HG03457 (cell line): Measurements from ENCODE around the gene FAT1.
"Not testable (repeated sequence)": the region's sequence is repeated elsewhere in the genome, so short reads cannot be mapped to it uniquely, and the experiment has no call there.

Experiments
- ATAC-seq: cut with Tn5 transposase; IDR thresholded peaks from one replicate; pipeline ENCODE4 v1.9.1; 2021; ENCODE audit warnings: moderate number of reproducible peaks; ENCODE audit not compliant: unreplicated experiment

The FAT1 gene, protein sequence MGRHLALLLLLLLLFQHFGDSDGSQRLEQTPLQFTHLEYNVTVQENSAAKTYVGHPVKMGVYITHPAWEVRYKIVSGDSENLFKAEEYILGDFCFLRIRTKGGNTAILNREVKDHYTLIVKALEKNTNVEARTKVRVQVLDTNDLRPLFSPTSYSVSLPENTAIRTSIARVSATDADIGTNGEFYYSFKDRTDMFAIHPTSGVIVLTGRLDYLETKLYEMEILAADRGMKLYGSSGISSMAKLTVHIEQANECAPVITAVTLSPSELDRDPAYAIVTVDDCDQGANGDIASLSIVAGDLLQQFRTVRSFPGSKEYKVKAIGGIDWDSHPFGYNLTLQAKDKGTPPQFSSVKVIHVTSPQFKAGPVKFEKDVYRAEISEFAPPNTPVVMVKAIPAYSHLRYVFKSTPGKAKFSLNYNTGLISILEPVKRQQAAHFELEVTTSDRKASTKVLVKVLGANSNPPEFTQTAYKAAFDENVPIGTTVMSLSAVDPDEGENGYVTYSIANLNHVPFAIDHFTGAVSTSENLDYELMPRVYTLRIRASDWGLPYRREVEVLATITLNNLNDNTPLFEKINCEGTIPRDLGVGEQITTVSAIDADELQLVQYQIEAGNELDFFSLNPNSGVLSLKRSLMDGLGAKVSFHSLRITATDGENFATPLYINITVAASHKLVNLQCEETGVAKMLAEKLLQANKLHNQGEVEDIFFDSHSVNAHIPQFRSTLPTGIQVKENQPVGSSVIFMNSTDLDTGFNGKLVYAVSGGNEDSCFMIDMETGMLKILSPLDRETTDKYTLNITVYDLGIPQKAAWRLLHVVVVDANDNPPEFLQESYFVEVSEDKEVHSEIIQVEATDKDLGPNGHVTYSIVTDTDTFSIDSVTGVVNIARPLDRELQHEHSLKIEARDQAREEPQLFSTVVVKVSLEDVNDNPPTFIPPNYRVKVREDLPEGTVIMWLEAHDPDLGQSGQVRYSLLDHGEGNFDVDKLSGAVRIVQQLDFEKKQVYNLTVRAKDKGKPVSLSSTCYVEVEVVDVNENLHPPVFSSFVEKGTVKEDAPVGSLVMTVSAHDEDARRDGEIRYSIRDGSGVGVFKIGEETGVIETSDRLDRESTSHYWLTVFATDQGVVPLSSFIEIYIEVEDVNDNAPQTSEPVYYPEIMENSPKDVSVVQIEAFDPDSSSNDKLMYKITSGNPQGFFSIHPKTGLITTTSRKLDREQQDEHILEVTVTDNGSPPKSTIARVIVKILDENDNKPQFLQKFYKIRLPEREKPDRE (N-terminal part only)

GRCh38 chr4:186723292-186724057 lies at the start of gene FAT1:
TSS of gene FAT1 (minus strand) at chr4:186723856. CDS start at chr4:186709827, 14,029 bp downstream.
- ATAC-seq: no peak

- ATAC-seq: no peak
These were observed 49.4 kb upstream of the FAT1 start for GRCh38 chr4:186772936-186773487.

DNA sequence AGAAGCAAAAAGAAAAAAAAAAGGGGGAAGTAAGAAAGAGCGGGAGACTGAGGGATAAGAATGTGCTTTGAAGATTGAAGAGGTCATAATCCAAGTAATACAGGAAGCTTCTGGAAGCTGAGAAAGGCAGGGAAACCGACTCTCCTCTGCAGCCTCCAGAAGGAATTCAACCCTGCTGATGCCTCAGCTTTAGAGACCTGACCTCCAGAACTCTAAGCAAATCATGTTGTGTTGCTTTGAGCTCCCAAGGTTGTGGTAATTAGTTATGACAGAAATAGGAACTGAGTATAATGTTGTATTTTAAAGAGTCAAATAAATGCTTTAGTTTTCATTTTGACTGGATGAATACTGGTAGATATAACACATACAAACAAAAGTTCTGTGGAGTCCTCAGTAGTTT lies 48.0 kb upstream of the FAT1 start:
- ATAC-seq: no peak

DNA sequence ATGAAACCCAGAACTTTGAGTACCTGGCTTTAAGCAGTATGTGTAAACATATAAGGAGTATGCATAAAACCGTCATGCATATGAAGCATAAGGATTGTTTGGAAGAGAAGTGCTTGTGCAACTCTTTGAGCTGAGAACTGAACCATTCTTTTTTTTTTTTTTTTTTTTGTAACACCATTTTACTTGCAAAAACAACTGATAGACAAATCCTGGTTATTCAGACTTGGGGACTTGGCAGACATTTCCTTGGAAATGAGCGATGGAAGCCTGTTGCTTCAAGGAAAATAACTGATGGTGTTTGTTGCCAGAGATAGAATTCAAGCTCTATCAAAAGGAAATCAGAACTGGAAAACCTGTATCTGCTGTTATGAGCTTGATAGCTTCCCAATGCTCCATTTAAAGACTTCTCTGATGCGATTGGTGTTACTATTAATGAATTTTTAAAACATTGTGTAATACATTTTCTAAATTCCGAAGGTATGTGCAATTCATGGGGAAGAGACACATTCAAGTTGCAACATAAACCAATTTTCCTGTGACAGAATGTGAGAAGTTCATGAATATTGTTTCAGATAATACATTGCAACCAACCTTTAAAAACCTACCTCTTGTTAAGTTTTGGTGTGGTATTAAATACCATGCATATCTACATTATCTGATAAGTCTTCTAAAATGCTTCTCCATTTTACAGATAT lies 47.0 kb upstream of the FAT1 start:
- ATAC-seq: no peak

GRCh38 chr4:186767794-186768193 lies 44.1 kb upstream of the FAT1 start:
- ATAC-seq: no peak

DNA sequence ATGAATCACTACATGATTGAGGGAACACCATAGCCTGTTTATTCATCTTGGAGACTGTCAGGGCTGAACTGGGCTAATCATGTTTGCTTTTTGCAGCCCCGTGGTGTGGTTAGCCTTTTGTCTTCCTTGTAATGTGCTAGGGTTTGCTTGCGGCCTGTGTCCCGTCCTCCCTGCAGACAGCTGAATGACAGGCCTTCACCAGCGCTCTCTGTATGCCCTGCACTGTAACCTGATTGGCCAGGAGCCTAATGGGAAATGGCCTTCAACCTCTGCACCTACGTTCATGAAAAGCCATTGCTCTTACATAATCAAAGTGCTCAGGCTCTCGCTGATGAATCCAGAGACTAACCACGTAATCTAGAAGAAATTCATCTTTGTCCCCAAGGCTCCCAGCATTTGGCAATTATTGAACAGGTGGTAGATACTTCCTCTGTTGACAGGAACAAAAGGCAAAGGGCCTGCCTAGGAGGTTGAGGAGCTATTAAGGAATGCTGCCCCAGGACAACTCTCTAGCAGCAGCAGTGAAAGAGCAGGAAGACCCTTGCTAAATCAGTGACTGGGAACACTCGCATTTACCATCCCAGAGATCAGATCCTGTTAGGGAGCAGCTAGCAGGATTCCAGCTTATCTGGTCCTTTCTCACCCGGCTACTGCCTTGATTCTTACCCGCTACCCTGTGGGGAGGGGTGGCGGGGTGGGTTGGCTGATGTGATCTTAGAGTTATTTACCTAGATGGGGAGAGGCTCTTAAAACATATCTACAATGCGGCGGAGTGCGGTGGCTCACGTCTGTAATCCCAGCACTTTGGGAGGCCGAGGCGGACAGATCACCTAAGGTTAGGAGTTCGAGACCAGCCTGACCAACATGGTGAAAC lies 42.3 kb upstream of the FAT1 start:
- no peak for ATAC-seq

GRCh38 chr4:186765138-186765537 lies 41.5 kb upstream of the FAT1 start:
- no peak for ATAC-seq

DNA sequence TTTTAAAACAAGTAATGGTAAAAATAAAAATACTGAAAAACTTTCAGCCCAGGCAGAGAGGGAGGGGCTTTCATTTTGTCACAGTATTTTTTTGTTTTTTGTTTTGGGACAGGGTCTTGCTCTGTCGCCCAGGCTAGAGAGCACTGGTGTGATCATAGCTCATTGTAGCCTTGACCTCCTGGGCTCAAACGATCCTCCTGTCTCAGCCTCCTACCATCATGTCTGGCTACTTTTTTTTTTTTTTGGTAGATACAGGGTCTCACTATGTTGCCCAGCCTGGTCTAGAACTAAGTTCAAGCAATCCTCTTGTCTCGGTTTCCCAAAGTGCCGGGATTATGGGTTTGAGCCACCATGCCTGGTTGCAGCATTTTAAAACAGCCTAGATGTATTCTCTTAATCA lies 40.8 kb upstream of the FAT1 start:
- no peak for ATAC-seq

GRCh38 chr4:186762865-186763264 lies 39.2 kb upstream of the FAT1 start:
- ATAC-seq: no peak

- ATAC-seq: no peak
These were observed 38.7 kb upstream of the FAT1 start for GRCh38 chr4:186762361-186762760.

DNA sequence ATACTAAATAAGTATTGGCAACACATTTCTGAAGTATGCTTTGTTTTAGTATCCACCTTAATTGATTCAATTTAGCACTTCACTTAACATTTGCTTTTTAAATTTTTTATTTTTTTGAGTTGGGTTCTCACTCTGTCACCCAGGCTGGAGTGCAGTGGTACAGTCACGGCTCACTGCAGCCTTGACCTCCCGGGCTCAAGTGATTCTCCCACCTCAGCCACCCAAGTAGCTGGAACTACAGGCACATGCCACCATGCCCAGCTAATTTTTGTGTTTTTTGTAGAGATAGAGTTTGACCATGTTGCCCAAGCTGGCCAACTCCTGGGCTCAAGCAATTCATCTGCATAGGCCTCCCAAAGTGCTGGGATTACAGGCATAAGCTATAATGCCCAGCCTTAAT lies 38.3 kb upstream of the FAT1 start:
- ATAC-seq: not testable (repeated sequence)

GRCh38 chr4:186761393-186761792 lies 37.7 kb upstream of the FAT1 start:
- no peak for ATAC-seq

- ATAC-seq: no peak
These were observed 36.9 kb upstream of the FAT1 start for GRCh38 chr4:186760576-186760975.

DNA sequence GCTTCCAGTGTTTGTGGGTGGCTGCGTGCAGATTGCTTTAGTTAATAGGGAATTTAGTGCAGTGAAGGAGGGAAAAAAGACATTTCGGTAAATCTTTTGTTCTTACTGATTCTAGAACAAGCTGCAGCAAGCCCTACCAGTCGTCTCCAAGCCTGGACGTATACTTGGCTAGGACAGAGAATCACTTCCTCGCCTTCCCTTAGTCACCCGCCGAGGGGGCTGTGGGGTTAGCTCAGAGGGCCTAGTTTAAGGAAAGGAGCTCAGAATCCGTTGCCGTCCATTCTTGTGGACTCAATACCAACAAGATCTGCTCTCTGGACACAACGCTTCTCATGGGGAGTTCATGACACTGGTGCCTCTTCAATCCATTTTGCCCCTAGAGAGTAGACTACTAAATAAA lies 36.3 kb upstream of the FAT1 start:
- no peak for ATAC-seq

GRCh38 chr4:186758929-186759682 lies 35.5 kb upstream of the FAT1 start:
- ATAC-seq: no peak

DNA sequence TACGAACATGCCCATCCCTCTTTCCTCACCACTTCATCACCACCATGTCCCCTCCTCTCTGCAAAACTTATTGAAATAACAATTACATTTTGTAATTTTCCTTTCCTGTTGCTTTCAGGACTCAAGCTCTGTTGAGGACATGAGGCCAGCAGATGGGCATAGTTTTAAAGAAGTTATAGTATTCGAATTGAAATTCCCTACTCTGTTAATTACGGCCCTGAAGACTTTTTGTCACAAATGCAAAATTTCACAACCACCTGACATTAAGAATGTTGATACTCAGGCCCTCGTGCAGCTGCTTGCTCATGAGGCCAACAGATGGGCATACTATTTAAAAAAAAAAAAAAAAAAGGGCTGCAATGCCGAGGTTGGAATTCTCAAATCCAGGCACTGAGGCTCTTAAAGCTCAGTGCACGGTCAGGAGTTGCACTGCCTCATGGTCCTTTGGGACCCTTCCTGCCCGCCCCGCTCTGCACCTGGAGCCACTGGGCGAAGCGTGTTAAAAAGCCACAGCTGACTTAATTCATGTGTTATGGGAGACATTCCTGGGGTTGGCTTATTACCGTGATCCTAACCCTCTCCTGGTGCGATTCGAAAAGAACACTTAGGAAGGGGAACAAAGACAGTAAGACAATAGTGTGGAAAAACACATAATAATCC lies 34.2 kb upstream of the FAT1 start:
- no peak for ATAC-seq

GRCh38 chr4:186756550-186756949 lies 32.9 kb upstream of the FAT1 start:
- not testable (repeated sequence) for ATAC-seq
